Measurements from ENCODE around the gene GREB1.

GREB1 gene

DNA sequence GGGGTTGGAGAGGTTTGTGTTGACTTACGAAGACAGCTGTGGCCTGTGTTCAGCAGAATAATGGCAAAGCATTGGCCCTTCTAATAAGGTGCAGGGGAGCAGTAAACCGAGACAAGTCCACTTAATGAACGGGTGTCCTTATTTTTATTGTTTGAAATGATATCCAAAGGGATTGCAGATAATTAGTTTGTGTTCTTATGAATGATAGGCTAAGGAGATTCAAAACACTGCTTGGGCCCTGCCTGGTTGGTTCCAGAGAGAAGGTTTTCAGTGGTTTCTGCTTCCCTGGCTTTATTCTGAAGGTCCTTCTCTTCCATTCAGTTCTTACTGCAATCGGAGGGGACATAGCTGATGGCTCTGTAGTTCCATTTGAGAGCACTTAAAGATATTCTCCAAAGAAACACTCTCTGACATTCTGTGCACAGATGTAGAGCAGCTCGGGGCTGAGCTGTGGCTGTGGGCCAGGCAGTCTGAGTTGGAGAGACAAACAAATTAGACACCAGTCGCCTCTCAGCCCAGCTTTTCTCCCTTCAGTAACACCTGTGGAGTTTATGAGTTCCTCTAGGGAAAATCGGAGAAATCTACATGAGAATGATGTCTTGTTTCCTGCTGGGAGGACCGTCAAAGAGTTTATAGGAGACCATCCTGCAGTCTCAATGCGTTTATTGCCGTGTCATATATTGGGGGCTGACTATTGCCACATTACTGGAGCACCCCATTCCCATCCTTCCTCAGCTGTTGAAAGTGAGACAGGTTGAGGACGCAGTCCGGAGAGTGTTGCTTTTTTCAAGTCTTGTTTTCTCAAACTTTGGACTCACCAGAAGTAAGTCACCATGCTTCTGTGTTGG is 6.5 kb downstream of the GREB1 start:
- TF ChIP-seq, protein P1, sequence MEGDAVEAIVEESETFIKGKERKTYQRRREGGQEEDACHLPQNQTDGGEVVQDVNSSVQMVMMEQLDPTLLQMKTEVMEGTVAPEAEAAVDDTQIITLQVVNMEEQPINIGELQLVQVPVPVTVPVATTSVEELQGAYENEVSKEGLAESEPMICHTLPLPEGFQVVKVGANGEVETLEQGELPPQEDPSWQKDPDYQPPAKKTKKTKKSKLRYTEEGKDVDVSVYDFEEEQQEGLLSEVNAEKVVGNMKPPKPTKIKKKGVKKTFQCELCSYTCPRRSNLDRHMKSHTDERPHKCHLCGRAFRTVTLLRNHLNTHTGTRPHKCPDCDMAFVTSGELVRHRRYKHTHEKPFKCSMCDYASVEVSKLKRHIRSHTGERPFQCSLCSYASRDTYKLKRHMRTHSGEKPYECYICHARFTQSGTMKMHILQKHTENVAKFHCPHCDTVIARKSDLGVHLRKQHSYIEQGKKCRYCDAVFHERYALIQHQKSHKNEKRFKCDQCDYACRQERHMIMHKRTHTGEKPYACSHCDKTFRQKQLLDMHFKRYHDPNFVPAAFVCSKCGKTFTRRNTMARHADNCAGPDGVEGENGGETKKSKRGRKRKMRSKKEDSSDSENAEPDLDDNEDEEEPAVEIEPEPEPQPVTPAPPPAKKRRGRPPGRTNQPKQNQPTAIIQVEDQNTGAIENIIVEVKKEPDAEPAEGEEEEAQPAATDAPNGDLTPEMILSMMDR (IDR thresholded peaks at IDR 0.05): no peak
- H3K4me1 ChIP-seq (ENCODE audit: control insufficient read depth in 1 of 2, insufficient read depth in 1 of 2, low read depth in 1 of 2, low read length in 1 of 2): no peaks in the 10 kb centered on the region
- H3K4me3 ChIP-seq (ENCODE audit: low read depth in 1 of 2, low read length in 1 of 2): no peak overlapping the region
- peaks cover 65% of the 10 kb centered on the region for H3K27me3 ChIP-seq
- H3K27ac ChIP-seq: no peak overlapping the region
- H3K36me3 ChIP-seq: no peaks in the 10 kb centered on the region
- no peaks in the 10 kb centered on the region for H3K9me3 ChIP-seq

DNA sequence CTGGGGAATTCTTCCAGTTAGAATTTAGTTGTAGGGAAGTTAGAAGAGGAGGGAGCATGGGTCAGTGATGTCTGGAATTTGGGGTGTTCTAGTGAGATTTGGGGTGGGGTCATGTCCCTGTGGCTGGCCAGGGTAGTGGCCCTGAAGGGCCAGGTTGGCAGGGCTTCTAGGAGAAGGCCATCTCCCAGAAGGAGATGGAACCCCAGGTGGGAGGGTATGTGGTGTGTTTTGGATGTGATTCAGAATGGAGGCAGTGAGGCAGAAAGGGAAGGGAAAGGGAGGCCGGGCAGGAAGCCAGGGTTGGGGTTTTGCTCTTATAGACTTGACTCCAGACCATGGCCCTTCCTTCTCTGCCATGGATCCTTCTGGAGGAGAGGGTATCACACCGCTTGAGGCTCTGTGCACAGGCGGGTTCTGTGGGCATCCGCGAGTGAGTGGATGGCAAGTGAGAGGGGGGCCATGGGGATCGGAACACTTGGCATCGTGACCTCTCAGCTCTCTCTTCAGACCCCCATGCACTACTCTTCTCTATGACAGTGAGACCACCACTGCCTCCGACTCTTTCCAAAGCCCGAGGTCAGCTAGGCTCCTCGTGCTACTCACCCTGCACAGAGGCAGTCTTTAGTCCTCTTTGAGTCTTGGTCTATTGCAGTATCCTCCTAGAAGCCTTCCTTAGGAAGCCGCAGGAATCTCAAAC is 7.3 kb downstream of the GREB1 start:
- Histone ChIP-seq H3K4me3 (ENCODE audit: low read depth in 1 of 2, low read length in 1 of 2) (no peak overlapping the region), H3K9me3 (no peaks in the 10 kb centered on the region), H3K27ac (no peak overlapping the region), H3K36me3 (no peaks in the 10 kb centered on the region), H3K27me3 (peaks cover 59% of the 10 kb centered on the region), H3K4me1 (ENCODE audit: control insufficient read depth in 1 of 2, insufficient read depth in 1 of 2, low read depth in 1 of 2, low read length in 1 of 2) (no peaks in the 10 kb centered on the region)
- TF ChIP-seq, protein P1 (IDR thresholded peaks at IDR 0.05): no peak

DNA sequence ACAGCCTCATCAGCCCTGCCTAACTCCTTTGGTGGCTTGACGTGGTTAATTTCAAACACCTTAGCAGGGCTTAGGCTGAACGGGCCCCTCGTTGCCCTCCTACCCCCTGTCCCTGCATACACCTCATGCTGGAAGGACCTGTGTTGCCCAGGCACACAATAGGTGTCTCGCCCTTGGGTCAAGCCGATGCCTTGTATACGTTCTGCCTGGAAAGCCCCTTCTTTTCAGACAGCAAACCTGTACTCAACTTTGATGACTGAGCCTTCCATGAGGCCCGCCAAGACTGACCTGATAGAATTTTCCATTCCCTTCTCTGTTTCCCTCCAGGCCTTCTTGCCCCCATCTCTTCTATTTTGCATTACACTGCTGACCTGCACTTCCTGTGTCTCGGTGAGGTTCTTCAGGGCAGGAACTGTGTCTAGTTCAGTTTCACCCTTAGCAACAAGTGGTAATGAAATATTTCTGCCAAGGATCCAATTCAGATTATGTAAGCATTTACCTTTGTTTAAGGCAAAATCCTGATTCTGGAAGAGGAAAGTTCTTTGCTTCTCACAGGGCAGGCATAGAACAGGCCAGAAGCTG is 7.9 kb downstream of the GREB1 start:
- TF ChIP-seq, protein P1 (IDR thresholded peaks at IDR 0.05): no peak
- H3K4me3 ChIP-seq (ENCODE audit: low read depth in 1 of 2, low read length in 1 of 2): no peak overlapping the region
- no peaks in the 10 kb centered on the region for H3K9me3 ChIP-seq
- no peaks in the 10 kb centered on the region for H3K36me3 ChIP-seq
- no peak overlapping the region for H3K27ac ChIP-seq
- no peaks in the 10 kb centered on the region for H3K4me1 ChIP-seq (ENCODE audit: control insufficient read depth in 1 of 2, insufficient read depth in 1 of 2, low read depth in 1 of 2, low read length in 1 of 2)
- peaks cover 52% of the 10 kb centered on the region for H3K27me3 ChIP-seq

DNA sequence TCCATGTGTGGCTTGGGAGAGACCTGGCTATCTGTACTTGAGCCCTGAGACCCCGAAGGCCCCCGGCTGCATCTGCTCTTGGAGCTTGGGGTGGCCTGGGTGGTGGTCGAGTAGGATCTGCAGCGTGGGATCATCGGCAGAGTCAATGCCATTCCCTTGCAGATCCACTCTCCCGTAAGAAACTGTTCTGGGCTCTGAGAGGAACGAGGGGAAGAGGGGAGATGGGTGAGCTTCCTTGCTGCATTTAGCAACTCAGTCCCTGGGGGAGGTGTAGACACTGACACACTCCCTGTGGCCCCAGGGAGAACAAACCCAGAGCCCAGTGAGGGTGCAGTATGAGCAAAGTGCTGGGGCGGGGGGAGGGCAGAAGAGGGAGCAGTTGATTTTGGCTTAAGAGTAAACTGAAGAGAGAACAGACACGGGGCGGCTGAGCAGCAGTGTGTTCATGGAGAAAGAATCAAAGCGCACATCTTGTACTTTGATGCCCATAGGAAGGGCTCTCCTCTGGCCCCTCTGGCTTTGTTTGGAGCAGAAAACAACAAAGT is 8.5 kb downstream of the GREB1 start:
- H3K9me3 ChIP-seq: no peaks in the 10 kb centered on the region
- TF ChIP-seq, protein P1 (IDR thresholded peaks at IDR 0.05): no peak
- no peaks in the 10 kb centered on the region for H3K4me1 ChIP-seq (ENCODE audit: control insufficient read depth in 1 of 2, insufficient read depth in 1 of 2, low read depth in 1 of 2, low read length in 1 of 2)
- H3K4me3 ChIP-seq (ENCODE audit: low read depth in 1 of 2, low read length in 1 of 2): no peak overlapping the region
- no peak overlapping the region for H3K27ac ChIP-seq
- H3K27me3 ChIP-seq: peaks cover 52% of the 10 kb centered on the region
- no peaks in the 10 kb centered on the region for H3K36me3 ChIP-seq

DNA sequence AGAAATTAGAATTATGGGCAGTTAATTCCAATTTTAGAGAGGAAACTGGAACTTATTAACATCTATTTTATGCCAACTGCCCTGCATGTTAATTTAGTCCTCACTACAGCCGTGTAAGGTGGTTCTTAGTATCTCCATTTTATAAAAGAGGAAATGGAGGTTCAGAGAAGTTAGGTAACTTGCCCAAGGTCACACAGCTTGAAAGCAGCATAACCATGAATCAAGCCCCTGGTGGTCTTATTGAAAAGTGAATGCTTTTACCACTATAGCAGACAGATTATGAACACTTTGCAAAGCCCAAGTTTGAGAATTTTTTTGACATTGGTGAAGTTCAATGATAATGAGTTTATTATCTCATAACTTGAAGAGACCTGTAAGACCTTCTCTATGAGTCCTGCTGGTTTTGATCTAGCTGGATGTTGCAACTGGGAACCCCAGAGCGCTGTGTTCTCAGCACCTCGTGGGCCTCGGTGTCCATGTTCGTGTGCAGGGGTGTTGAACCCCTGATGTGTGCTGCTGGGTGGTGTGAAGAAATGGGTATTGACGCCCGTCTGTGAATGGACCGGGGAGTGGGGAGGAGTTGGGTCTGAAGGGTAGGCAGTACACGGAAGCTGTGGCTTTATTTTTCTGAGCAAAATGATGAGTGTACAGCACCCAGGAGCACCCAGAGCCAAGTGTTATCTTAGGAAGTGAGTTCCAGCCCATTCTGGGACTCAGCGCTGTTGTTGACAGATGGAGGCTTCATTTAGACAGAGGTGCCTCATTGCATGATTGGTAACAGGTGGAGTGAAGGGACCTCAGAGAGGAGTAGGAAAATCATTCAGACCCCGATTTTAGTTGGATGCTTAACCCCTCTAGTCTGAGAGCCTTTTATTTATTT is 9.7 kb downstream of the GREB1 start:
- Histone ChIP-seq H3K9me3 (no peaks in the 10 kb centered on the region), H3K4me3 (ENCODE audit: low read depth in 1 of 2, low read length in 1 of 2) (no peak overlapping the region), H3K27me3 (peaks cover 52% of the 10 kb centered on the region)

More for the DNA sequence above, 9.7 kb downstream of the GREB1 start:
- TF ChIP-seq, protein P1 (IDR thresholded peaks at IDR 0.05): no peak
- Histone ChIP-seq H3K36me3 (no peaks in the 10 kb centered on the region), H3K4me1 (ENCODE audit: control insufficient read depth in 1 of 2, insufficient read depth in 1 of 2, low read depth in 1 of 2, low read length in 1 of 2) (no peaks in the 10 kb centered on the region), H3K27ac (no peak overlapping the region)
